Left ventricle myocardium inferior (tissue), 1 donor: ENCODE data around the gene MMP1. TPM values are rescaled to one million over a fixed set of nuclear protein-coding genes. Genes with fewer than 3 reads are reported as not detected.

ENCODE experiments used
- DNase-seq: peaks from one replicate; pipeline ENCODE4 v3.0.0-alpha.2; 2020
- H3K27ac ChIP-seq: fragments of 200-600 bp; replicated peaks from 2 replicates; pipeline ENCODE4 v1.8.0; 2021
- H3K27me3 ChIP-seq: fragments of 200-600 bp; 2 replicates; pipeline ENCODE4 v1.8.0; 2021; ENCODE audit warnings: low read depth
- H3K36me3 ChIP-seq: fragments of 200-600 bp; 2 replicates; pipeline ENCODE4 v1.8.0; 2021
- H3K4me1 ChIP-seq: fragments of 200-600 bp; 2 replicates; pipeline ENCODE4 v1.8.0; 2021
- H3K4me3 ChIP-seq: fragments of 200-600 bp; 2 replicates; pipeline ENCODE4 v1.8.0; 2021; ENCODE audit warnings: mild to moderate bottlenecking, moderate library complexity
- H3K9me3 ChIP-seq: fragments of 200-600 bp; replicated peaks from 2 replicates; pipeline ENCODE4 v1.8.0; 2021
- intact Hi-C: fragments of 100-400 bp; cut with micrococcal nuclease; formaldehyde crosslinking; loops from one replicate; pipeline ENCODE4 v1.11.0; 2022
- total RNA-seq: library from RNA; stranded (reverse); fragmentation: NEBNext Ultra II Directional; extraction: Animal tissue kit (Norgen Biotek cat#: 25700); gene quantifications from one replicate; pipeline ENCODE4 v1.2.1, GENCODE V29; 2021
- TF ChIP-seq, protein P1 (sequence below): fragments of 200-600 bp; IDR thresholded peaks from 2 replicates; pipeline ENCODE4 v1.8.0; 2021; ENCODE audit warnings: antibody characterized with exemption, mild to moderate bottlenecking, borderline replicate concordance
- donor health status: DM: no; HTN: yes; CAD: no; lungs with severe emphysema.

MMP1 gene
- total RNA-seq, 1 donor from 2014 or later: not detected

DNA sequence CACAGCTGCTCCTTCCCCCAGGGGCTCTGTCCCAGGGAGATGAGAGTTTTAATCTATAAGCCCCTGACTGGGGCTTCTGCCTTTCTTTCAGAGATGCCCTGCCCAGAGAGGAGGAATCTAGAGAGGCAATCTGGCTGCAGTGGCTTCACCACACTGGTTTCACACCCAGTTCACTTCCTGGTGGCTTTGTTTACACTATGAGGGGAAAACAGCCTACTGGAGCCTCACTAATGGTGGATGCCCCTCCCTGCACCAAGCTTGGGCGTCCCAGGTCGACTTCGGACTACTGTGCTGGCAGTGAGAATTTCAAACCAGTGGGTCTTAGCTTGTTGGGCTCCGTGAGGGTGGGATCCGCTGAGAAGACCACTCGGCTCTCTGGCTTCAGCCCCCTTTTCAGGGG is 21.5 kb upstream of the MMP1 start:
- intact Hi-C loops: no loop called here
- TF ChIP-seq, protein P1, sequence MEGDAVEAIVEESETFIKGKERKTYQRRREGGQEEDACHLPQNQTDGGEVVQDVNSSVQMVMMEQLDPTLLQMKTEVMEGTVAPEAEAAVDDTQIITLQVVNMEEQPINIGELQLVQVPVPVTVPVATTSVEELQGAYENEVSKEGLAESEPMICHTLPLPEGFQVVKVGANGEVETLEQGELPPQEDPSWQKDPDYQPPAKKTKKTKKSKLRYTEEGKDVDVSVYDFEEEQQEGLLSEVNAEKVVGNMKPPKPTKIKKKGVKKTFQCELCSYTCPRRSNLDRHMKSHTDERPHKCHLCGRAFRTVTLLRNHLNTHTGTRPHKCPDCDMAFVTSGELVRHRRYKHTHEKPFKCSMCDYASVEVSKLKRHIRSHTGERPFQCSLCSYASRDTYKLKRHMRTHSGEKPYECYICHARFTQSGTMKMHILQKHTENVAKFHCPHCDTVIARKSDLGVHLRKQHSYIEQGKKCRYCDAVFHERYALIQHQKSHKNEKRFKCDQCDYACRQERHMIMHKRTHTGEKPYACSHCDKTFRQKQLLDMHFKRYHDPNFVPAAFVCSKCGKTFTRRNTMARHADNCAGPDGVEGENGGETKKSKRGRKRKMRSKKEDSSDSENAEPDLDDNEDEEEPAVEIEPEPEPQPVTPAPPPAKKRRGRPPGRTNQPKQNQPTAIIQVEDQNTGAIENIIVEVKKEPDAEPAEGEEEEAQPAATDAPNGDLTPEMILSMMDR: no peak
- peaks cover 26% of the 10 kb centered on the region for H3K9me3 ChIP-seq
- no peak for DNase-seq
- H3K27me3 ChIP-seq: no peaks in the 10 kb centered on the region
- no peaks in the 10 kb centered on the region for H3K4me1 ChIP-seq
- no peak overlapping the region for H3K4me3 ChIP-seq
- H3K27ac ChIP-seq: no peak overlapping the region
- H3K36me3 ChIP-seq: no peaks in the 10 kb centered on the region

DNA sequence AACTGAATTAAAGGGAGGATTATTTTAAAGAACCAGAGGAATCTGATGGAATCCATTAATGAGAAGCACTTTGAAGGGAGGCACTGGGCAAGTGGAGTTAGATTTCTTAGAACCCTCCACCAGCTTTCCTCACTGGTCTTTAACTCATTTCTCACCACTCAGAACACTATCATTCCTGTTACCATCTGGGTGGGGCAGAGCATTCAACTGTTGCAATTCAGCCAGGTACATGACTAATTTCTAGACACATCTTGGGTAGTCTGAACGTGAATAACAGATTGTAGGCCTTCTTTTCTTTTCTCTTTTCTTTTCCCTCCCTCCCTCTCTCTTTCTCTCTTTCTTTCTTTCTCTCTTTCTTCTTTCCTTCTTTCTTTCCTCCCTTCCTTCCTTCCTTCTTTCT is 15.5 kb upstream of the MMP1 start:
- no peak overlapping the region for H3K4me3 ChIP-seq
- H3K9me3 ChIP-seq: peaks cover 25% of the 10 kb centered on the region
- H3K36me3 ChIP-seq: no peaks in the 10 kb centered on the region
- TF ChIP-seq, protein P1: no peak
- H3K27ac ChIP-seq: no peak overlapping the region
- DNase-seq: no peak
- H3K4me1 ChIP-seq: no peaks in the 10 kb centered on the region
- no peaks in the 10 kb centered on the region for H3K27me3 ChIP-seq
- intact Hi-C loops: no loop called here

DNA sequence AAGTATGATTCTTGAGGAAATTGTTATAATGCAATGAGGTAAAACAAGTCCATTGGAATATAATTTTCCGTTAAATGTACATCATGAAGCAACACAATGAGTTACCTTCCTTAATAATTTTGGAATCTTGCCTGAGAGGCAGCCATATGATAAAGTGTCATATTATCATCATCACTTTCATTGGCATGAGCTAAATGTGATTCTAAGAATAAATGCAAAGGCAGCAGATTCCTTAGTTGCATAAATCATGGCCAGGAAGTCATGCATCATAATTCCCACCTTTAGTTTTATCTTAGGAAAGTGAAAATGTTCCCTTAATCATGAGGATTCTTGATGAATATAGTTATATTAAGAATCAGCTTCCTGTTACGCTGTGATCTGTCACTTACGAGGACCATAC is 14.2 kb upstream of the MMP1 start:
- no peak for DNase-seq
- H3K27me3 ChIP-seq: no peaks in the 10 kb centered on the region
- H3K4me3 ChIP-seq: no peak overlapping the region
- TF ChIP-seq, protein P1: no peak
- no peaks in the 10 kb centered on the region for H3K4me1 ChIP-seq
- no peak overlapping the region for H3K27ac ChIP-seq
- H3K9me3 ChIP-seq: peaks cover 23% of the 10 kb centered on the region
- H3K36me3 ChIP-seq: no peaks in the 10 kb centered on the region
- intact Hi-C loops: no loop called here

DNA sequence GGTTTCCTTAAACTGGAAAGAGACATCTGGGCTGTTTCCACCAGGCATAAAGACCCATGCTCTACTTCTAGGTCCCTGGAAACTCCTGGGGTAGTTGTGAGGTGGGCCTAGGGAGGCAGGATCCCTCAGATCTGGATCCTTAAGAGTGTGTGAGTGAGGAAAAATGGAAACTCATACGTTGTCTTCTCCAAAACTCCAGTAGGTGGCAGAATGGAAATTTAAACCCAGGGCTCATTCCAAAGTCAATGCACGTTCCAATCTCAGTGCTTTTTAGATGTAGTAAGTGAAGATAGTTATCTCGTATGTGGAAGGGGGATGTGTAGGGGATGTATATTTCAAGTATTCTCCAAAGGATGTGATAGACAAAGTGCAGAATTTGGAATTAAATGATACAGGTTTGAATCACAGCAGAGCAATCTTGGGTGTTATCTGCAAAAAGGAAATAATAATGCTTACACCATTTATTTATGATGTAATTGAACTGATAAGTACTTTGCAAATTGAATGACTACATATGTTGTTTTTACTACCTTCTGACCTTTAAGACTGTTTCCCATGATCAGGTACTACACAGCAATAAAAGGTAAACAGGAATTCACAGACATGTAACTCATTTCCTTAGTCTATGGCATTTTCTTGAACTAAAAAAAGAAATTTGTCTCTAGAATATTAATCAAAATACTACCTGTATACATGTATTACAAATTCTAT is 13.1 kb upstream of the MMP1 start:
- Histone ChIP-seq H3K9me3 (peaks cover 16% of the 10 kb centered on the region), H3K27ac (no peak overlapping the region), H3K27me3 (no peaks in the 10 kb centered on the region), H3K4me3 (no peak overlapping the region), H3K4me1 (no peaks in the 10 kb centered on the region), H3K36me3 (no peaks in the 10 kb centered on the region)
- no peak for DNase-seq
- TF ChIP-seq, protein P1: peak; percentile 32
- intact Hi-C loops: no loop called here

DNA sequence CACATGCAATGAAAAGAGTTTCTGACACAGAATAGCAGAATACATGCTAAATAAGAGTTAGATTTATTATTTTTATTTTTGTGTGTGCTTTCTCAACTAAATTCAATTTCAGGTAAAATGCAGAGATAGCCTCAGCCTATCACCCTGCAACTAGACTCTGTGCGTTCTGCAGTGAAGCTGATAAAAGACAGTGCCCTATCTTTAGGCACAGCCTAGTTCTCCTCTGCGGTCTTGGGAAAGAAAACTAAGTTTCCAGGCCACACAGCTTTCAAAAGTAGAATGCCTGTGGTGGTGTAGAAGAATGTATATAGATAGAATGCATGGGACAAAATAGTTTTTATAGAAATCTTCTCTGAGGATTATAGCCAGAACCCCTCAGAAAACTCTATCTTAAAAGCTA is 12.0 kb upstream of the MMP1 start:
- Histone ChIP-seq H3K27ac (no peak overlapping the region), H3K36me3 (no peaks in the 10 kb centered on the region), H3K27me3 (no peaks in the 10 kb centered on the region), H3K4me3 (no peak overlapping the region), H3K9me3 (peaks cover 6% of the 10 kb centered on the region), H3K4me1 (no peaks in the 10 kb centered on the region)
- TF ChIP-seq, protein P1: no peak
- intact Hi-C loops: no loop called here
- DNase-seq: no peak

DNA sequence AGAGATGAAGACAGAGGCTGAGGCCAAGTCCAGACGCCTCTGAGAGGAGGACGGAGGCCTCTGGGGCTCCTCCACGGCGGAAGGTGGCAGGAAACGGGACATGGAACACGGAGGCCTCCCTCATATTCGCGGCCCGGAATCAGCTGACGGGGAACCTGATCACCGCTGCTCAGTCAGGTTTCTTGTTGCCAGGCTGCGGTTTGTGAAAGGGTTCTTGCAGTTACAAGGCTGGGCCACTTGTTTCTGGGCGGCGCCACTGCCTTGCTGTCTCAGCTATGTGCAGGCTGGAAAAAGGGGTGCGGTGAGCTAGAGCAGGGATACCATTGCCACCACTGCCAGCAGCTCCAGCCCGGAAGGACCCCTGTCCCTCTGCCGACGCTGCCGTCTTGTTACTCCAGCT is 10.0 kb upstream of the MMP1 start:
- DNase-seq: no peak
- TF ChIP-seq, protein P1: no peak
- Histone ChIP-seq H3K4me1 (no peaks in the 10 kb centered on the region), H3K27ac (no peak overlapping the region), H3K4me3 (no peak overlapping the region), H3K9me3 (peaks cover 3% of the 10 kb centered on the region), H3K27me3 (no peaks in the 10 kb centered on the region), H3K36me3 (no peaks in the 10 kb centered on the region)
- intact Hi-C loops: no loop called here
